DOHH2 (cell line): Measurements from ENCODE around the gene SETMAR.

Source experiments
- H3F3A ChIP-seq: fragments of 200-600 bp; sonication (generic), shearing (Covaris generic); 2 replicates; pipeline ENCODE4 v1.6.0; 2016; ENCODE audit warnings: antibody characterized with exemption, mild to moderate bottlenecking; ENCODE audit not compliant: control insufficient read depth, insufficient read depth
- H3K27ac ChIP-seq: fragments of 200-600 bp; sonication (generic); 2 replicates; pipeline ENCODE4 v1.5.1; 2014; ENCODE audit warnings: low read depth, mild to moderate bottlenecking, low read length, moderate library complexity
- H3K27me3 ChIP-seq: fragments of 200-600 bp; sonication (generic); 2 replicates; pipeline ENCODE4 v1.6.1; 2014; ENCODE audit warnings: mild to moderate bottlenecking, low read length, mixed read lengths; ENCODE audit not compliant: control insufficient read depth
- H3K36me3 ChIP-seq: fragments of 200-600 bp; sonication (generic); 2 replicates; pipeline ENCODE4 v1.6.1; 2014; ENCODE audit warnings: mild to moderate bottlenecking, low read length, moderate library complexity, mixed read lengths; ENCODE audit not compliant: control insufficient read depth
- H3K4me1 ChIP-seq: fragments of 200-600 bp; sonication (generic); 2 replicates; pipeline ENCODE4 v1.6.1; 2014; ENCODE audit warnings: mild to moderate bottlenecking, low read length, mixed read lengths; ENCODE audit not compliant: control insufficient read depth
- H3K4me2 ChIP-seq: fragments of 200-600 bp; sonication (generic); 2 replicates; pipeline ENCODE4 v1.6.0; 2014; ENCODE audit warnings: mild to moderate bottlenecking, low read length, moderate library complexity
- H3K4me3 ChIP-seq: fragments of 200-600 bp; sonication (generic); 2 replicates; pipeline ENCODE4 v1.5.1; 2014; ENCODE audit warnings: mild to moderate bottlenecking, low read length, mixed read lengths
- H3K79me2 ChIP-seq: fragments of 200-600 bp; sonication (generic); 2 replicates; pipeline ENCODE4 v1.6.1; 2014; ENCODE audit warnings: mild to moderate bottlenecking, low read length, mixed read lengths; ENCODE audit not compliant: control insufficient read depth
- H3K9me2 ChIP-seq: fragments of 200-600 bp; sonication (generic); replicated peaks from 2 replicates; pipeline ENCODE4 v1.6.1; 2014; ENCODE audit warnings: mild to moderate bottlenecking, low read length, mixed read lengths; ENCODE audit not compliant: control insufficient read depth
- H3K9me3 ChIP-seq: fragments of 200-600 bp; sonication (generic); 2 replicates; pipeline ENCODE4 v1.6.1; 2014; ENCODE audit warnings: antibody characterized with exemption, low read length, mixed read lengths; ENCODE audit not compliant: control insufficient read depth, insufficient read depth
- H4K20me1 ChIP-seq: fragments of 200-600 bp; sonication (generic); 2 replicates; pipeline ENCODE4 v1.6.0; 2014; ENCODE audit warnings: low read depth, mild to moderate bottlenecking, antibody characterized with exemption, low read length, moderate library complexity; ENCODE audit not compliant: control insufficient read depth, insufficient read depth
- EZH2phosphoT487 ChIP-seq: fragments of 200-600 bp; sonication (generic); IDR thresholded peaks from 2 replicates; pipeline ENCODE4 v1.6.1; 2017; ENCODE audit warnings: borderline replicate concordance, mild to moderate bottlenecking, antibody characterized with exemption, low read length, moderate library complexity, mixed read lengths
- TF ChIP-seq, protein P1 (sequence below): fragments of 200-600 bp; sonication (generic); IDR thresholded peaks from one replicate; pipeline ENCODE4 v1.5.1; 2014; ENCODE audit warnings: antibody characterized with exemption, mild to moderate bottlenecking, low read depth, low read length; ENCODE audit not compliant: poor library complexity, severe bottlenecking

Gene SETMAR

DNA sequence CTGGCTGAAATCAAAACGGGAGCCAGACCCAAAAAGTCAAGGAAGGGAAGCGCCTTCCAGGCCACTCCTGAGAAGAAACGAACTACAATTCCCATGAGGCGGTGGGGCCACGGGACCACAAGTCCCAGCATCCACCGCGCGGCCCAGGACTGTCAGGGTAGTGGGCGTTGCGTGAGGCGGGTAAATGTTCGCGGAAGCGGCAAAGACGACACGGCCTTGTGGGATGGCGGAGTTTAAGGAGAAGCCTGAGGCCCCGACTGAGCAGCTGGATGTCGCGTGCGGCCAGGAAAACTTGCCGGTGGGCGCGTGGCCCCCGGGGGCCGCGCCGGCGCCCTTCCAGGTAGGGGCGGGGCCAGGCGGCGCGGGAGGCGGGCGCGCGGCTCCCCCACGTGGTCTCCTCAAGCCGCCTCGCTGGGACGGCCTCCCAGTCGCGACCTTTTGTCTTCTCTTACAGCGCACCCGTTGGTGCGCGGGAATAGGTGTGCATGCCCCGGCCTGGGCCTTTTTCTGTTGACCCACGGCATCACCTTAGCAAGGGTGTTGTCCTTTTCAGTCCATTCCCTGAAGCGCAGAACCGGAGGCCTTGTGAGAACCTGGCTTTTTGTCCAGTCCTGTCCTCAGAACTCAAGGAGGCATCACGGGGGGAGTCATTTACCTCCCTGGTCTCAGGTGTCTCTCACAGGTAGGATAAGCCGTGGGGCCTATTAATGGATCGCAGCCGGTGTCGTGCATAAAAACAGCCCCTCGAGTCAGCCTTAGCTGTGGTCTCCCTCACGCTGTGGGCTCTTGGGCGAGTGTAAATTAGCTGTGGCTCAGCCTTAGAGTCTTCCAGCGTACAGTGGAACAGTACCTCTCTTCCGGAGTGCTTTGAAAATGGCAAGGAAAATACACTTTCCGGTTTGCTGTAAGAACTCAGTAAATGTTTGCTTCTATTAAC, at the start of gene SETMAR:
SETMAR (plus strand) TSS at position 183 of the 937 bp plus-strand sequence; CDS start at position 185, 2 bp downstream.
- H3K9me2 ChIP-seq: no peaks in the 10 kb centered on the region
- no peaks in the 10 kb centered on the region for H3F3A ChIP-seq
- H3K4me2 ChIP-seq: peak within 1 kb of the TSS; percentile 98
- H3K4me3 ChIP-seq: peak within 1 kb of the TSS; percentile 100
- TF ChIP-seq EZH2phosphoT487: no peak
- TF ChIP-seq, protein P1, sequence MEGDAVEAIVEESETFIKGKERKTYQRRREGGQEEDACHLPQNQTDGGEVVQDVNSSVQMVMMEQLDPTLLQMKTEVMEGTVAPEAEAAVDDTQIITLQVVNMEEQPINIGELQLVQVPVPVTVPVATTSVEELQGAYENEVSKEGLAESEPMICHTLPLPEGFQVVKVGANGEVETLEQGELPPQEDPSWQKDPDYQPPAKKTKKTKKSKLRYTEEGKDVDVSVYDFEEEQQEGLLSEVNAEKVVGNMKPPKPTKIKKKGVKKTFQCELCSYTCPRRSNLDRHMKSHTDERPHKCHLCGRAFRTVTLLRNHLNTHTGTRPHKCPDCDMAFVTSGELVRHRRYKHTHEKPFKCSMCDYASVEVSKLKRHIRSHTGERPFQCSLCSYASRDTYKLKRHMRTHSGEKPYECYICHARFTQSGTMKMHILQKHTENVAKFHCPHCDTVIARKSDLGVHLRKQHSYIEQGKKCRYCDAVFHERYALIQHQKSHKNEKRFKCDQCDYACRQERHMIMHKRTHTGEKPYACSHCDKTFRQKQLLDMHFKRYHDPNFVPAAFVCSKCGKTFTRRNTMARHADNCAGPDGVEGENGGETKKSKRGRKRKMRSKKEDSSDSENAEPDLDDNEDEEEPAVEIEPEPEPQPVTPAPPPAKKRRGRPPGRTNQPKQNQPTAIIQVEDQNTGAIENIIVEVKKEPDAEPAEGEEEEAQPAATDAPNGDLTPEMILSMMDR: no peak
- no peaks in the 10 kb centered on the region for H4K20me1 ChIP-seq
- peaks cover 38% of the 10 kb centered on the region for H3K79me2 ChIP-seq
- H3K36me3 ChIP-seq: peaks cover 17% of the 10 kb centered on the region
- H3K4me1 ChIP-seq: peaks cover 21% of the 10 kb centered on the region
- H3K27me3 ChIP-seq: peaks cover 4% of the 10 kb centered on the region; the same call in 1 of the 2 replicates
- H3K27ac ChIP-seq: peak within 1 kb of the TSS; percentile 74
- H3K9me3 ChIP-seq: peaks cover 4% of the 10 kb centered on the region; the same call in 1 of the 2 replicates

DNA sequence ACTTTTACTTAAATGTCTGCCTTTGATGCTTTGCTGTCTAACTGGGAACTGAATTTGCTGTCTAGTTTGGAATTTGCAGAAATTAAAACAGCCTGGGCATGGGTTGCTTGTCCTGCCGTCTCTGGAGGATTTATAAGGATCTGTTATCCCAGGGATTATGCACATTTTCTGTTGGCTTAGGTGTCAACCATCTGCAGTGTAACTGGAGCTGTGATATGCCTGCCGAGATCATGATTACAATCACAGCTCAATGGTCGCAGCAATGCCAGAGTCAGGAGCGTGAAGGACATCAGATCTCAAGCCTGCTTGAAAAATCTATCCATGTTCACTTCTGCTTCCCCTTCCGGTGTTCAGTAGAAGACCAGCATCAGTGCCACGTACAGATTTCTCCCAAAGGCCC, 41.8 kb upstream of the SETMAR start:
- H3K79me2 ChIP-seq: no peaks in the 10 kb centered on the region
- H3F3A ChIP-seq: no peaks in the 10 kb centered on the region
- H3K36me3 ChIP-seq: no peaks in the 10 kb centered on the region
- no peak overlapping the region for H3K4me2 ChIP-seq
- no peaks in the 10 kb centered on the region for H4K20me1 ChIP-seq
- no peaks in the 10 kb centered on the region for H3K4me1 ChIP-seq
- H3K27me3 ChIP-seq: no peaks in the 10 kb centered on the region
- no peaks in the 10 kb centered on the region for H3K9me2 ChIP-seq
- no peaks in the 10 kb centered on the region for H3K9me3 ChIP-seq
- no peak overlapping the region for H3K27ac ChIP-seq
- TF ChIP-seq, protein P1: no peak
- TF ChIP-seq EZH2phosphoT487: no peak
- no peak overlapping the region for H3K4me3 ChIP-seq

DNA sequence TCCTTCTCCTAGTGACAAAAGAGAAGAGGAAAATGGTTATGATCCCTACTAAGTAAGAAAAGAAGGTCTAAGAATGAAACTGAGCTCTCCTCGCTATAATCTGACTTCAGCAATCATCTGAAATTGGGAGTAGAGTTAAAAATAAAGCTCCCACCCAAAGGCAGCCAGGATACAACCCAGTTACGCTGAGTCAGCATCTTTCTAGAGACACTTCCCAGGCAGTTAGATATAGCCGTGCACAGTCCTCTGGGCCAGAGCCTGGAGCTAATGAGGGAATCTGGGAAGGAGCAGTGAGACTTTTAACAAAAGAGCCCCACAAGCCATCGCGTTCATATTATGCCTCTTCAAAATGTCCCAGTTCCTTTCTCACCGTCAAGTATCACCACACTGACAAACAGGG, 39.1 kb upstream of the SETMAR start:
- H3K36me3 ChIP-seq: no peaks in the 10 kb centered on the region
- no peaks in the 10 kb centered on the region for H3F3A ChIP-seq
- no peaks in the 10 kb centered on the region for H3K4me1 ChIP-seq
- TF ChIP-seq EZH2phosphoT487: no peak
- TF ChIP-seq, protein P1: no peak
- H3K9me2 ChIP-seq: no peaks in the 10 kb centered on the region
- H3K4me3 ChIP-seq: no peak overlapping the region
- no peak overlapping the region for H3K27ac ChIP-seq
- H3K4me2 ChIP-seq: no peak overlapping the region
- H3K79me2 ChIP-seq: no peaks in the 10 kb centered on the region
- H3K27me3 ChIP-seq: no peaks in the 10 kb centered on the region
- no peaks in the 10 kb centered on the region for H3K9me3 ChIP-seq
- no peaks in the 10 kb centered on the region for H4K20me1 ChIP-seq
